ENCODE results near the gene HGS.

HGS gene

GRCh38 chr17:81688616-81689015 lies 4.8 kb downstream of the HGS start:
- FAIRE-seq = no peak

GRCh38 chr17:81690066-81690465 lies 6.3 kb downstream of the HGS start:
- no peak for FAIRE-seq

- FAIRE-seq = no peak
These were observed 6.7 kb downstream of the HGS start for GRCh38 chr17:81690549-81690948.

- FAIRE-seq = no peak
These were observed 7.4 kb downstream of the HGS start for GRCh38 chr17:81691196-81691595.

- FAIRE-seq = no peak
These were observed 7.8 kb downstream of the HGS start for GRCh38 chr17:81691608-81692007.

- FAIRE-seq = no peak
These were observed 9.8 kb downstream of the HGS start for GRCh38 chr17:81693509-81694210.

- no peak for FAIRE-seq
These were observed 11.0 kb downstream of the HGS start for GRCh38 chr17:81694810-81695209.

- no peak for FAIRE-seq
These were observed 11.4 kb downstream of the HGS start for GRCh38 chr17:81695211-81695610.

GRCh38 chr17:81695801-81696200 lies 12.0 kb downstream of the HGS start:
- FAIRE-seq = no peak

GRCh38 chr17:81696218-81696941 lies 12.6 kb downstream of the HGS start:
- FAIRE-seq = no peak

- FAIRE-seq = no peak
These were observed 13.6 kb downstream of the HGS start for GRCh38 chr17:81697261-81698044.

- no peak for FAIRE-seq
These were observed 16.8 kb downstream of the HGS start for GRCh38 chr17:81700353-81701287.

GRCh38 chr17:81701288-81702071 lies 17.7 kb downstream of the HGS start:
- no peak for FAIRE-seq

- peak; percentile 13 for FAIRE-seq
These were observed 19.3 kb downstream of the HGS start, which contains the start of gene MRPL12 for GRCh38 chr17:81702934-81703746. Gene MRPL12, plus strand, starts transcription at chr17:81703367. Its CDS starts 135 bp downstream, at chr17:81703502.

GRCh38 chr17:81703747-81704654 lies 20.2 kb downstream of the HGS start:
- no peak for FAIRE-seq

- no peak for FAIRE-seq
These were observed 21.9 kb downstream of the HGS start for GRCh38 chr17:81705518-81706231.

- no peak for FAIRE-seq
These were observed 22.4 kb downstream of the HGS start for GRCh38 chr17:81706232-81706611.

- no peak for FAIRE-seq
These were observed 23.2 kb downstream of the HGS start for GRCh38 chr17:81706757-81707624.
